ENCODE measurements around the gene TMEM63B.
"Not testable (repeated sequence)": the region's sequence is repeated elsewhere in the genome, so short reads cannot be mapped to it uniquely, and the experiment has no call there.

Gene TMEM63B

DNA sequence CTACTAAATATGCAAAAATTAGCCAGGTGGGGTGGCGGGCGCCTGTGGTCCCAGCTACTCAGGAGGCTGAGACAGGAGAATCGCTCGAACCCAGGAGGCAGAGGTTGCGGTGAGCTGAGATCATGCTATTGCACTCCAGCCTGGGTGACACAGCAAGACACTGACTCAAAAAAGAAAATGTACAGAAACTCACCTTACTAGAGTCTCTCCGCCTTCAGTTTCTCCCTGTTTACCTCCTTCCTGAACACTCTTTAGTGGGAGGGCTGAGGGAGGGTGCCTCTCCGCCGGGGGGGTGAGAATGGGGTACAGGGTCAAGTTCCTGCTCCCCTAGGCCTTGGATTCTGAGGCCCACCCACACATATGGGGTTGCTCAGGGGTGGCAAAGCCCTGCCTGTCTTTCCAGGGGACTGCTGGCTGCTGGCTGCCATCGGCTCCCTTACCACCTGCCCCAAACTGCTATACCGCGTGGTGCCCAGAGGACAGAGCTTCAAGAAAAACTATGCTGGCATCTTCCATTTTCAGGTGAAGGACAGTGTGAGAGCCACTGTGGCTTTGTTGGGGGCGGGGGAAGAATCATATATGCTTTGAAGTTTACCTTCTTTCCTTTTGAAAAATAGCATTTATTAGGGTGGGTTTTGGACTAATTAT, 44.7 kb downstream of the TMEM63B start:
- no peak for DNase-seq (ENCODE audit: low spot score)

DNA sequence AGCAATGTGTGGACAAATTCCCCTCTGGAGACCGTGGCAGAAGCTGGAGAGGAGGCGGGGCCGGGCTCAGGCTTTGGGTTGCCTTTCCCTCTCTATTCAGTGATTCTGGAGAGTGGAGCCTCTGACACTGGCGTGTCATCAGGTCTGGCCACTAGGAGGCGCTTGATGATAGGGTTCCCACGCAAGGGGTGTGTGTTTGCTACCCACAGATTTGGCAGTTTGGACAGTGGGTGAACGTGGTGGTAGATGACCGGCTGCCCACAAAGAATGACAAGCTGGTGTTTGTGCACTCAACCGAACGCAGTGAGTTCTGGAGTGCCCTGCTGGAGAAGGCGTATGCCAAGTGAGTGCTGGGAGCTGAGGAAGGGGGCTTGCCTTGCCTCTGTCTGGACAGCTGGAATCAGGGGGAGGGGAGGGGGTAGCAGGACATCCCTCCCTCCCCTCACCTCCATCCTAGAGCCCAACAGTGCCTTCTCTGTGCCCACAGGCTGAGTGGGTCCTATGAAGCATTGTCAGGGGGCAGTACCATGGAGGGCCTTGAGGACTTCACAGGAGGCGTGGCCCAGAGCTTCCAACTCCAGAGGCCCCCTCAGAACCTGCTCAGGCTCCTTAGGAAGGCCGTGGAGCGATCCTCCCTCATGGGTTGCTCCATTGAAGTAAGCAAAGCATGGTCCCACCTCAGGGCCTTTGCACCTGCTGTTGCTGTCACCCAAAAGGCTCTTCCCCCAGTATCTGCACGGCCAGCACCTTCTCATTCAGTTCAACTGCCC, 45.6 kb downstream of the TMEM63B start:
- peak; percentile 91 for DNase-seq (ENCODE audit: low spot score)

DNA sequence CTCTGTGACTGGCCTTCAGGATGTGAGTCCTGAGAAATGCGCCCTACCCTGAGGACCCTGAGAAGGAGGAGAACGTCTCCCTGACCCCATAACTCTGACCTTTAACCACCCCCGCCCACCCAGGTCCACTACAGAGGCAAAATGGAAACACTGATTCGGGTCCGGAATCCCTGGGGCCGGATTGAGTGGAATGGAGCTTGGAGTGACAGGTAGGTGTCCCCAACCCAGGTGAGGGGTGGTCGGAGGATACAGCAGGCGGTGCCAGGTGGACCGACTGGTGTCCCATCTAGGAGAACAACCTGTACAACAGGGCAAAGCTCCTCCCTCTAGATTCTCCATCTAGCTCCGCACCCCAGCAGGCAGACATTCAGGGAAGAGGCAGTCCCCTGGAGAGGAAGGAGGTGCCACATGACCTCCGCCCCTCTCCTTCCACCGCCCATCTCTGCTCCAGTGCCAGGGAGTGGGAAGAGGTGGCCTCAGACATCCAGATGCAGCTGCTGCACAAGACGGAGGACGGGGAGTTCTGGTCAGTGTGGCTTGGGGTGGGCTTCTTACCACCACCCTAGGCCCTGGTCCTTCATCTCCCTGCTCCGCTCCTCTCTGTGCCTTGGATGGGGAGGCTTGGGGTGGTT, 48.9 kb downstream of the TMEM63B start:
- DNase-seq (ENCODE audit: low spot score) = no peak

DNA sequence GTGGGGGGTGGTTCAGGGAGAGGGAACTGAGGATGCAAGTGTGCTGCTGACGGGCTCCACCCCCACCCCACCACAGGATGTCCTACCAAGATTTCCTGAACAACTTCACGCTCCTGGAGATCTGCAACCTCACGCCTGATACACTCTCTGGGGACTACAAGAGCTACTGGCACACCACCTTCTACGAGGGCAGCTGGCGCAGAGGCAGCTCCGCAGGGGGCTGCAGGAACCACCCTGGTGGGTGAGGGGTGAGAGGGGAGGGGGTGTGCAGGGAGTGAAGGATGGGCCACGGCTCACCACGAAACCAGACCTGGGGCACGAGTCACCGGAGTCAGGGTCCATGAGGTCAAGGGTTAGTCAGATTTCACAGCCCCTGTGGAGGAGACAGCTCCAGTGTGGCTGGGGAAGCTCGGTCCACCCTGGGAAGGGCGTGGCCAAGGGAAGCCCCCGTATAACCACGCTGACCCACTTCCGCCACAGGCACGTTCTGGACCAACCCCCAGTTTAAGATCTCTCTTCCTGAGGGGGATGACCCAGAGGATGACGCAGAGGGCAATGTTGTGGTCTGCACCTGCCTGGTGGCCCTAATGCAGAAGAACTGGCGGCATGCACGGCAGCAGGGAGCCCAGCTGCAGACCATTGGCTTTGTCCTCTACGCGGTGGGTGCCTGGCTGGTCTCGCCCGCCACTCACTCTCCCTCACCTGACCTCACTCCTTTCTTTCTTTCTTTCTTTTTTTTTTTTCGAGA, 49.6 kb downstream of the TMEM63B start:
- no peak for DNase-seq (ENCODE audit: low spot score)

DNA sequence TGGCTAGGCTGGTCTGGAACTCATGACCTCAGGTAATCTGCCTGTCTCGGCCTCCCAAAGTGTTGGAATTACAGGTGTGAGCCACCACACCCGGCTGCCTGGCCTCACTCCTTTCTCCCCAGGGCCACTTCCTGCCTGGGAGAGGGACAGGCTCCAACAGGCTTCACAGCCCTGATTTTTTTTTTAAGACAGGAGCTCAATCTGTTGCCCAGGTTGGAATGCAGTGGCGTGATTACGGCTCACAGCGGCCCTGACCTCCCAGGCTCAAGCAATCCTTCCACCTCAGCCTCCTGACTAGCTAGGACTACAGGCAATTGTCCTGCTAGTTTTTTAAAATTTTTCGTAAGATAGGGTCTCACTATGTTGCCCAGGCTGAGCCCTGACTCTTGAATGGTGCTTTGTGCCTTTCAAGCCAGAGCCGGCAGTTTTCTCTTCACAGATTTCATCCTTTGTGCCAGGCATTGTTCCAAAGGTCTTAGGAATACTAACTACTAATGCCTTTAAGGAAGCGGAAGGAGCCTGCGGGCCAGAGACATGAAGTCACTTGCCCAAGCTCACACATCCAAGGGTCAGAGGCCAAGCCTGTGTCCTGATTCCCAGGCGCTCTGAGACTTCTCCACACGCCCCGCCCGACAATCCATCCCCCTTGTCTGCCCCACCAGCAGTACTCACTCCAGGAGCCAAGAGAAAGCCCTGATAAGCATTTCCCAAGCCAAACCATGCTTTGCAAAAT, 50.5 kb downstream of the TMEM63B start:
- DNase-seq (ENCODE audit: low spot score) = peak; percentile 71

DNA sequence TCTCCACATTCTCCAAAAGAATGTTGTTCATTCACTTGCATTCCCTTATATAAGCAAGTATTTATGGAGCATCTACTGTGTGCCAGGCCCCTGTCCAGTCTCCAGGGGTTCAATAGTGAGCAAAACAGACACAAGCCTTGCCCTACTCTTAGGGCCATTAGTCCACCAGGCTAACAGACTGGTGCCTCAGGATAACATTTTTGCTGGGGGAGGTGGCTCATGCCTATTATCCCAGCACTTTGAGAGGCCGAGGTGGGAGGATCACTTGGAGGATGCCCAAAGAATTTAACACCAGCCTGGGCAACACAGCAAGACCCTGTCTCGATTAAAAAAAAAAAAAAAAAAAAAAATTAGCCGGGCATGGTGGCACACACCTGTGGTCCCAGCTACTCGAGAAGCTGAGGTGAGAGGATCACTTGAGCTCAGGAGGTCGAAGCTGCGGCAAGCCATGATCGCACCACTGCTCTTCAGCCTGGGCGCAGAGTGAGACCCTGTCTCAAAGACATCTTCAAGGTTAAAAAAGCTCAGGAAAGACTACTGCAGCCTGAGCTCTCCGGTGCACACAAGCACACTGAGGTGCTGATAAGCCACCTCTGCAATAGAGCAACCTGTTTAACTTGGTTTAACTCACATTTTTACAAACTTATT, 51.2 kb downstream of the TMEM63B start:
- DNase-seq (ENCODE audit: low spot score) = no peak

DNA sequence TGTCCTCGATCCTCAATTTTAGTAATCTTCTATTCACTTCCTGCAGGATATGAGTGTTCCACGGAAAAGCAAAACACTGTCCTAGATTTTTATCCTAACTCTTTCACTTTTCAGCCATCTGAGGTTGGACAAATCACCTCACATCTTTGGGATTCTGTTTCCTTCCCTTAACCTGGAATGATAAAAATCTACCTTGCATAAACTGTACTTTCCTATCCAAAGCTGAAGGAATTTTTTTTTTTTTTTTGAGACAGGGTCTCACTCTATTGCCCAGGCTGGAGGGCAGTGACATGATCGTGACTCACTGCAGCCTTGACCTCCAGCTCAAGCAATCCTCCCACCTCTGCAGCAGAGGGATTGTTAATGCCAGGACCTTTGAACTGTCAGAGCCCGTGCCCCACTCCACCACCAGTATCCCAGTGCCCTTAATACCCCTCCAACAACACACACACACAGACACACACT, 51.8 kb downstream of the TMEM63B start:
- DNase-seq (ENCODE audit: low spot score) = no peak

DNA sequence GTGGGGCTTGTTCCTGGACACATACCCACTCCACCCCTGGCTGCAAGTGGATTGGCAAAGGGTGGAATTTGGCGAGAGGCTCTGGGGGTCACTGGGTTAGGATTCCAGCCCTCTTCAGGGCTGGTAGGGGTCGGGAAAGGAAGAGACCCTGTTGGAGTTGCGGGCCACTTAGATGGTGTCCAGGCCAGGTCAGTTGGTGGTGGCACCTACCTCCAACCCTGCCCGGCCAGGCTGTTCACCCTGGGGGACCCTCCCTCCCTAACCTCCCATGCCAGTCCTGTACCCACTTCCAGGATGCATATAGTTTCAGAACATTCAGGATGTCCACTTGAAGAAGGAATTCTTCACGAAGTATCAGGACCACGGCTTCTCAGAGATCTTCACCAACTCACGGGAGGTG, 52.3 kb downstream of the TMEM63B start:
- DNase-seq (ENCODE audit: low spot score) = no peak

DNA sequence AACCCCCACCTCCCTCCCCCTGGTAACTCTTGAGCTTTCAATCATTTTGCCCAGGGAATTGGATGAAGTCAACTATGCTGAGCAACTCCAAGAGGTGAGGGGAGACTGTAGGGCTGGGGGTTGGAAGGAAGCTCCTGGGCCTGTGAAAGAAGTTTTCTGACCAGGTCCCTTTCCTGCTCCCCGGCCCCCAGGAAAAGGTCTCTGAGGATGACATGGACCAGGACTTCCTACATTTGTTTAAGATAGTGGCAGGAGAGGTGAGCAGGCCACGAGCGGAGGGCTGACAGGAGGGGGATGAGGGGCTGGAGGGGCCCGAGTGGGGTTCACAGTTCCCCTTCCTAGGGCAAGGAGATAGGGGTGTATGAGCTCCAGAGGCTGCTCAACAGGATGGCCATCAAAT, 53.1 kb downstream of the TMEM63B start:
- no peak for DNase-seq (ENCODE audit: low spot score)

DNA sequence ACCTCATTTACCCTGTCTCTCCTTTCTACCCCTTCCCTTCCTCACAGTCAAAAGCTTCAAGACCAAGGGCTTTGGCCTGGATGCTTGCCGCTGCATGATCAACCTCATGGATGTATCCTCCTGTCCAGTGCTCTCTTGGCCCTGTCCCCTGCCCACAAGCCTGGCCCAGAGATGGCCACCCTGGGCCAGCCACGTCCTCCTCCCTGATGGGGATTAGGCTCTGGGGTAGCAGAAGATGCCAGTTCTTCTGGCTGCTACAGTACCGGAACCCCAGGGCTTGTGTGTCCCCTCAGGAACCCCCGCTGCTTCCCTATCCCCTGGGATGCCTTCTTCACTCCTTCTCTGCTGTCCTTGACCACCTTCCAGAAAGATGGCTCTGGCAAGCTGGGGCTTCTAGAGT, 53.5 kb downstream of the TMEM63B start:
- no peak for DNase-seq (ENCODE audit: low spot score)

DNA sequence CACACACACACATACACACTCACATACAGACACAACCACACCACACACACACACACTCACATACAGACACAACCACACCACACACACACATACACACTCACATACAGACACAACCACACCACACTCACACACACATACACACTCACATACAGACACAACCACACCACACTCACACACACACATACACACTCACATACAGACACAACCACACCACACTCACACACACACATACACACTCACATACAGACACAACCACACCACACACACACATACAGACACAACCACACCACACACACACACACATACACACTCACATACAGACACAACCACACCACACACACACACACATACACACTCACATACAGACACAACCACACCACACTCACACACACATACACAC, 54.4 kb downstream of the TMEM63B start:
- not testable (repeated sequence) for DNase-seq (ENCODE audit: low spot score)

DNA sequence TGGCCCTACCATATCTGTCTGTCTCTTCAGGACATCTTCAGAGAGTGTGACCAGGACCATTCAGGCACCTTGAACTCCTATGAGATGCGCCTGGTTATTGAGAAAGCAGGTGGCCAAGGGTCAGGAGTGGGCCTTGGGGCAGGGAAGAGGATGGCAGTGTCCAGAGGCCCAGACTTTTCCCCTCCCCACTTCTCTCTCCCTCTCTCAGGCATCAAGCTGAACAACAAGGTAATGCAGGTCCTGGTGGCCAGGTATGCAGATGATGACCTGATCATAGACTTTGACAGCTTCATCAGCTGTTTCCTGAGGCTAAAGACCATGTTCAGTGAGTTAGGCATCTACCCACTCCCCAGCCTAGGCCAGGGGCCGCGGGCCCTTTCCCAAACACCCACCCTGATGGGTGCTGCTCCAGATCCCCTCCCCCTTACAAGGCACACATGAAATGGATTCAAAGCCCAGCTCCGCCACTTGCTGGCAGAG, 55.6 kb downstream of the TMEM63B start:
- no peak for DNase-seq (ENCODE audit: low spot score)

DNA sequence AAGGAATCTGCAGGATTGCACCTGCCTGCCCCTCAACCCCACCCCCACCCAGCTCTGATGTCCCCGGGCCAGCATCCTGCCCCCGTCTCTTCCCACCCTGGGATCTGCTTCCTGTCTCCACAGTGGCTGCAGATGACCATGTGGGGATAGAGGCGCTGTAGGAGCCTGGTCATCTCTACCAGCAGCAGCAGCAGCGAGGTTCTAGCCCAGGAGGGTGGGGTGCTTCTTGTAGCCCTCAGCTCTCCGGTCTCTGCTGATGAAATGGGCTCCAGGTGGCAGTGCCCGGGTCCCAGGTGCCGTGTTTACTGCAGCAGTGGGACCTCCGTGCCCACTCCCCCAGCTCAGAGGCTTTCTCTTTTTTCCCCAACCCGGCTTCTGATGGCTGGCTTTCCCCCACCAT, 56.4 kb downstream of the TMEM63B start:
- DNase-seq (ENCODE audit: low spot score) = no peak

DNA sequence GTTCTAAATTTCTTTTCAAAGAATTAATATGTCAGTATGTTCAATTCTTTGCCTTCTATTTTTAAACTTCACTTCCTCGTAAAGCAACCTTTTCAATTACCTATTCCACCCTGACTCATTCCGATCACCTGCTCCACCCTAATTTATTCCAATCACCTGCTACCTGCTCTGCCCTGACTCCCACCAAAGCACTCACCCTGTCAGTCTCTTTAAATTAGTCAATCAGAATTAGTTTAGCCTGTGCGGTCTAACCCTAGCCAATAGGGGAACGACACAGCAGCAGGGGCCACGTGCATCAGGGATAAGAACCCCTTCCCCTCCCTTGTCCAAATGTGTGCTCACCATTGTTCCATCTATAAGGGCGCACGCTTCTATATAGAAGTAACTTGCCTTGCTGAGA, 58.0 kb downstream of the TMEM63B start:
- DNase-seq (ENCODE audit: low spot score) = not testable (repeated sequence)

DNA sequence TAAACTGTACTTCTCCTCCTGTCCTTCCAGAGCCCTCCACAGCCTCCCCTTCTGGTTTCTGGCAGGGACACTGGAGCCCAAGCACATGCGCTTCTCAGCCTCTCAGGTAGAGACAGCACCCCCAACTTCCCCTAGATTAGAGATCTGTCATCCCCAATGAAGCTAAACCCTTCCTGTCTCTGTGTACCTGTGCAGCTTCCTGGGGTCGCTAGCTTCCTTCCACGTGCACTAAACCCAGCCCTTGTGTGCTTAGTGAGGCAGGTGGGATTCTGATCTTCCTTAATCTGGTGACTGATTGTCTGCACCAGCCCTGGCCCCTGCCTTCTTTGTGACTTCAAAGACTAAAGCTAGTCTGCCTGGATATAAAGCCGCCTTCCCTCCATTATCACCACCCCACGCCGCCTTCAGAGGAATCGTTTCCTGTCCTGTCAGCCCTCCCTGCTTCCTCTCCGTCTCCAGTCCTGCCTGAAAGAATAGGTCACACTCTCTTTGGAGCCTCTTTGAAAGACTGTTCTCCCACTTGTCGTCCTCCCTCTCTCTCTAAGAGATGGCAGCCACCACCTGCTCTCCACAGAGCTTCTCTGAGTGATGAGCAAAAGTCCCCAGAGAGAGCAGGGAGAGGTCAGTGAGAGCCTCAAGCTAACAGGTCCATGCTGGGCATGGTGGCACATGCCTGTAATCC, 58.7 kb downstream of the TMEM63B start:
- no peak for DNase-seq (ENCODE audit: low spot score)

DNA sequence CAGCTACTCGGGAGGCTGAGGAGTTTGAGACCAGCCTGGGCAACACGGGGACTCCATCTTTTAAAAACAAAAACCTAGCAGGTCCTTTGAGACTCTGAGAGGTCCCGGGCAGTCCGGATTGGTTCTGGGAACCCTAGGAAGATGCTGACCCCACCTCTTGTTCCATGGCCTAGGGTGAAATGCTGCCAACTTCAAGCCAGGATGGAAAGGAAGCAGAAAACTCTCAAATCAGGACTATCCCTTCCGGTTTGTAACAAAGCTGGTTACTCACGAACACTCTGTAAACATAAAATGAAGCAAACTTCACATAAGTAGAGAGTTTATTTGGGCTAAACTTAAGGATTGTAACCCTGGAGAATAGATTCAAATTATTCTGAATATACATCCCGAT, 59.3 kb downstream of the TMEM63B start:
- no peak for DNase-seq (ENCODE audit: low spot score)

DNA sequence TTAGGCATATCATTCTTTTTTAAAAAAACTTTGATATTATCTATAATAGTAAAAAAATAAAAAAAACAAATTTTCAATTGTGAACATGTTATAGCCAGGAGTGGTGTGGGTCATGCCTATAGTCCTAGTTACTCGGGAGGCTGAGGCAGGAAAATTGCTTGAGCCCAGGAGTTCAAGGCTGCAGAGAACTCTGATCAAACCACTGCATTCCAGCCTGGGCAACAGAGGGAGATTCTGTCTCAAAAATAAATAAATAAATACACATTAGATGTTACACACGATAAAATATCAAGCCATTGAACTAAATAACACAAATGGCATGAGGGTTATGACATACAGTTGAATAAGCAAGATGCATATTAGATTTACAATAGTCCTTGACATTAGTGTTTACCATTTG, 61.5 kb downstream of the TMEM63B start:
- no peak for DNase-seq (ENCODE audit: low spot score)

DNA sequence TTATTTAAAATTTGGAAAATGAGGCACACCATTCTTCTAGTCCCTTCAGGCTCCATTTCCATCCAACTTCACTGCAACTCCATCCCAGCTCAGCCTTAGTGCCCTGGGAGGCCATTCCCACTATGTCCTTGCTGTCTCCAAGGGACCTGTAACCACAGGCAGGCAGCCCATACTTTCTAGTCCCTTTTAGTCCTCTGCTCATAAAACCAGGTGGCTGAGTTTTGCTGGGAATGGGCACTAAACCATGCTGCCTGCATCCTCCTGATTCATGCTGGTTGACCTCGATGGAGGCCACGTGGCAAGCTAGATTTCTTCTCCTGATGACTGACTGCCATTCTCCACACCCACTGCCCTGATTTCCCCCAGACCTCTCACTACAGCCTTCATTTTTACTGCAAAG, 61.9 kb downstream of the TMEM63B start:
- peak; percentile 1 for DNase-seq (ENCODE audit: low spot score)

DNA sequence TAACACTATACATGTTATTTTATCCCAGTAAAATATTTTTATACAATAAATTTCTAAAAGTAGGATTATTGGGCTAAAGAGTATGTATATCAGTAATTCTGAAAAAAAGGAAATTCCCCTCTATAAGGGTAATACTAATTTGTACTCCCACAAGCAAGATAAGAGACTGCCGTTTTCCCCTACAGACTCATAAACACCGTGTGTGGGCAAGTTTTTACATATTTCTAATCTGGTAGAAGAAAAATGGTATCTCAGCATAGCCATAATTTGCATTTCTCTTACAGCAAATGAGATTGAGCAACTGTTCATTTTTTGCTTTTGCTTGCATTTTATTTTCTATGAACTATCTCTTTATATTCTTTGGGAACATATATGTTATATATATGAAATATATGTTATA, 63.4 kb downstream of the TMEM63B start:
- DNase-seq (ENCODE audit: low spot score) = no peak

DNA sequence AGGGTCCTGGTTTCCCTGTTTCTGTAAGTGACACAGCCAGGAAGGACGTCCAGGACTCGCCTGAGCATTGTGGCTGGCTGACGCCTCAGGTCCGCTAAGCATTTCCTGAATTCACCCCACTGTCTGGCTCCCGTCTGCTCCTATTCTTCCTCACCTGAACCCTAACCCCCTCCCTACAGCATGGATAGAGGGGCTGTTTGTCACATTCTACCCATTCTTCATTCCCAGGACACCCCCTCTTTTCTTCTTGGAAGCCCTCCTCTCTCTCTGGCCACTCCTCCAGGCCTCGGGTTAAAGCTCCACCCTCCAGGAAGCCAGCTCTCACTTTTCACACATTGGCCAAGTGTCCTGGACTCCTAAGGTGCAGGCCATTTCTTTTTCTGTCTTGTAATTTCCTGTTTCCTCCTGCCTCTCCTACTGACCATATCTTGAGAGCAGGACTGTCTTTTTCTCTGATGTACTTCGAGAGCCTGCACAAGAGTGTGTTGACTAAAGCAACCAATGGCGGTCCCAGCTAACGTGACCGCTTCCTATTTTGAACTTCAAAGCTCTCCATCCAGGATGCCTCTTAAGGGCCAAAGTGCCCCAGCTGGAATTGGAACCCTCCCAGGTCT, 65.2 kb downstream of the TMEM63B start:
- DNase-seq (ENCODE audit: low spot score) = no peak

Measured in AG08396 (cell line).